ENCODE results near the gene LCE1A. TPM values are rescaled to one million over a fixed set of nuclear protein-coding genes. Genes with fewer than 3 reads are reported as not detected.

Gene LCE1A
- total and polyA plus RNA-seq, 7 donors: not detected

DNA sequence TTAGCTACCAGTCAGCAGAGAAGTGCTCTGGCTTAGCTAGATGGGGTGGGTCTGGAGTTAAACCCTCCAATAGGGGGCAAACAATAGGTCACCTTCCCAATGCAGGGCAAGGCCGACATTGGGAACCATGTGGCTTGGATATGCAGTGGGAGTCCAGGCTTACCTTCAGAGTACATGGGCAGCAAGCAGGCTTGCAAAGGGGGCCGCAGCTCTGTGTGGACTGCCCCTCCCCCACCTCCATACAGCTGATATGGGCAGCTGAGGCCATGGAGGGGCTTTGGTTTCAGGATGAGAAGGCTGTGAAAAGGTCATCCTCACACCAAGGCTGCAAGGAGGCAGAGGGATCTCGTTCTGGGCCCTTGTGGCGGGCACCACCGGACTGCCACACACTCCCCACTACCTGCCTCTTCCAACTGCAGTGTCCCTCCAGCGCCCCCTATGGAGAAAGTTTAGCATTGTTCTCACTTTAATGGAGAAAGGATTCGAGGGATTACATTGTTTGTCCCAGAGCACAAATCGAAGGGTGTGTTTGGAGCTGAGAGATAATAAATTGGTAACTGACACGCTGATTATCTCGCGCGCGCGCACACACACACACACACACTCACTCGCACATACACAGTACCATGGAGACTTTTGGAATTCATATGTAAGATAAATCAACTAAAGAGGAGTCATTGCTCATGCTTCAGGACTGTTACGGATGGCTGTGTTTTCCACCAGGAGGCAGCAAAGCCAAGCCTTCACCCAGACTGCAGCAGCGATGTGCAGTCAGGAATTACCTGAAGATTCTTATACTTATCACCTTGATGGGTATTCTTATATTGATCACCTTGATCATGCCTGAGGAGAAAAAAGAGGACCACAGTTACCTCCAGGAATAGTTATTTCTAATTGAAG is 43.8 kb downstream of the LCE1A start:
- no peak for DNase-seq
- WGBS, 2 donors: 50 to 52% methylated on average over 17 of the region's 17 CpGs
- Histone ChIP-seq H3K9me3 (no peaks in the 10 kb centered on the region), H3K4me3 (no peak overlapping the region), H3K27ac (no peak overlapping the region), H3K36me3 (no peaks in the 10 kb centered on the region), H3K4me1 (no peaks in the 10 kb centered on the region), H3K27me3 (no peaks in the 10 kb centered on the region)
- TF ChIP-seq POLR2A (IDR thresholded peaks at IDR 0.05) (no peak), EP300 (IDR thresholded peaks at IDR 0.05) (no peak), POLR2AphosphoS5 (IDR thresholded peaks at IDR 0.05) (no peak)
- TF ChIP-seq, protein P1, sequence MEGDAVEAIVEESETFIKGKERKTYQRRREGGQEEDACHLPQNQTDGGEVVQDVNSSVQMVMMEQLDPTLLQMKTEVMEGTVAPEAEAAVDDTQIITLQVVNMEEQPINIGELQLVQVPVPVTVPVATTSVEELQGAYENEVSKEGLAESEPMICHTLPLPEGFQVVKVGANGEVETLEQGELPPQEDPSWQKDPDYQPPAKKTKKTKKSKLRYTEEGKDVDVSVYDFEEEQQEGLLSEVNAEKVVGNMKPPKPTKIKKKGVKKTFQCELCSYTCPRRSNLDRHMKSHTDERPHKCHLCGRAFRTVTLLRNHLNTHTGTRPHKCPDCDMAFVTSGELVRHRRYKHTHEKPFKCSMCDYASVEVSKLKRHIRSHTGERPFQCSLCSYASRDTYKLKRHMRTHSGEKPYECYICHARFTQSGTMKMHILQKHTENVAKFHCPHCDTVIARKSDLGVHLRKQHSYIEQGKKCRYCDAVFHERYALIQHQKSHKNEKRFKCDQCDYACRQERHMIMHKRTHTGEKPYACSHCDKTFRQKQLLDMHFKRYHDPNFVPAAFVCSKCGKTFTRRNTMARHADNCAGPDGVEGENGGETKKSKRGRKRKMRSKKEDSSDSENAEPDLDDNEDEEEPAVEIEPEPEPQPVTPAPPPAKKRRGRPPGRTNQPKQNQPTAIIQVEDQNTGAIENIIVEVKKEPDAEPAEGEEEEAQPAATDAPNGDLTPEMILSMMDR (IDR thresholded peaks at IDR 0.05): no peak
- intact Hi-C loops (cut with DNase I): loop anchor here (5.0 kb wide), 1 partner anchor 351 kb away; no protein-coding TSS in a partner anchor

DNA sequence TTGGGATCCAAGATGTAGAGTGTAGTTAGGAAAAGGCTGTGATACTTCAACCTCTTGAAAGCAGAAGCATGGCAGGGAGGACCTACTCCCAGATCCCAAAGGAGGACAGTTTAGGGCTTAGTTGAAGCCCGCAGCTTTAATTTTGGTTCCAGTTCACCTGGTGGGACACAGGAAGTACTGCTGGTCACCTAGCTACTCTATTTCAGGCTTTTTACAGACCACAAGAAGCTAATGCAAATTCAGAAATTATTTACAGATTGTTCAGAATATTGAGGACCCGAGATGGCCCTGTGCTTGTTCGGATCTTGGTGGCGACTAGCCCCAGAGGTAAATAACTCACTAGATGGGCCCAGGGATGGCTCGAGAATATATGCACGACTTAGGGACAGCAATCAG is 44.5 kb downstream of the LCE1A start:
- Histone ChIP-seq H3K9me3 (no peaks in the 10 kb centered on the region), H3K4me1 (no peaks in the 10 kb centered on the region), H3K27me3 (no peaks in the 10 kb centered on the region), H3K27ac (no peak overlapping the region), H3K36me3 (no peaks in the 10 kb centered on the region), H3K4me3 (no peak overlapping the region)
- intact Hi-C loops (cut with DNase I): loop anchor here (5.0 kb wide), 1 partner anchor 351 kb away; no protein-coding TSS in a partner anchor
- no peak for DNase-seq
- TF ChIP-seq, protein P1 (IDR thresholded peaks at IDR 0.05): no peak
- TF ChIP-seq POLR2A (IDR thresholded peaks at IDR 0.05): no peak
- TF ChIP-seq POLR2AphosphoS5 (IDR thresholded peaks at IDR 0.05): no peak
- no peak for TF ChIP-seq EP300 (IDR thresholded peaks at IDR 0.05)
- WGBS, 2 donors: 86 to 87% methylated on average over 6 of the region's 6 CpGs

DNA sequence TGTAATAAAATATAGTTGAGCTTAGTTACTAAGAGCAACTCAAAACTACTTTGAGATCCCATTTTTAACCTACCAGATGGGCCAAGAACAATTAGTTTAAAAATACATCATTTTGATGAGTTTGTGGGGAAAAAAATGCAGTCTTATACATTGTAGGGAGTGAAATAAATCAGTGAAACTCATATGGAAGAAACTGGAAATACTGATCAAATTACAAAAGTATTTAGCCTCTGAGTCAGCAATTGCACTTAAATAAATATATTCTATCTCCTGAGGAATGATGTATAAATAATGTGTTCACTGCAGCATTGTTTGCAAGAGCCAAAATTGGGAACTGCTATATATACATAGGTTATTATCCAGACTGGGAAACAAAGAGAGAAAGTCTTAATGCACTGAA is 46.2 kb downstream of the LCE1A start:
- TF ChIP-seq POLR2A (IDR thresholded peaks at IDR 0.05) (no peak), POLR2AphosphoS5 (IDR thresholded peaks at IDR 0.05) (no peak), EP300 (IDR thresholded peaks at IDR 0.05) (no peak)
- TF ChIP-seq, protein P1 (IDR thresholded peaks at IDR 0.05): no peak
- no peaks in the 10 kb centered on the region for H3K36me3 ChIP-seq
- no peak overlapping the region for H3K27ac ChIP-seq
- H3K27me3 ChIP-seq: no peaks in the 10 kb centered on the region
- DNase-seq: no peak
- H3K4me1 ChIP-seq: no peaks in the 10 kb centered on the region
- no peaks in the 10 kb centered on the region for H3K9me3 ChIP-seq
- no peak overlapping the region for H3K4me3 ChIP-seq
- intact Hi-C loops (cut with DNase I): loop anchor here (5.0 kb wide), 1 partner anchor 349 kb away; no protein-coding TSS in a partner anchor

DNA sequence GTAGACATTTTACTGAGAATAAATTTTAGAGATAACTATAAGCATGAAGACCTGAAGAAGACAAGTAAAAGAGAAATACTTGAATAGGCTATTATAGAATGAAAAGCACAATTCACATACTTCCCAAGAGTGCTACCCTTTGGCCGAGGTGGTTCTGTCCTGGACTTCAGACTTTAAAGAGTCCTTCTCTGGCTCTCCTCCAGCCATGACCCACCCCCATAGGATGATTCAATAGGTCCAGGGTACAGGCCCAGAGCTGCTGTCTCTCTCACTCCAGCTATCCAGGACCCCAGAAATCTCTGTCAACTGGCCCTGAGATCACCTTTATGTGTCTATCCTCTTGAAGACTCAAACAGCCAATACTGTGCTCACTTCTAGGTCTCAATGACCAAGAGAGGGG is 49.6 kb downstream of the LCE1A start:
- Histone ChIP-seq H3K36me3 (no peaks in the 10 kb centered on the region), H3K4me1 (no peaks in the 10 kb centered on the region), H3K9me3 (no peaks in the 10 kb centered on the region), H3K27ac (no peak overlapping the region), H3K27me3 (no peaks in the 10 kb centered on the region), H3K4me3 (no peak overlapping the region)
- TF ChIP-seq, protein P1 (IDR thresholded peaks at IDR 0.05): no peak
- TF ChIP-seq EP300 (IDR thresholded peaks at IDR 0.05) (no peak), POLR2AphosphoS5 (IDR thresholded peaks at IDR 0.05) (no peak), POLR2A (IDR thresholded peaks at IDR 0.05) (no peak)
- intact Hi-C loops (cut with DNase I): no loop called here
- DNase-seq: no peak
- 35 to 80% methylated on average over 1 of the region's 1 CpG for WGBS, 2 donors

Other genes starting within 250 kb of the LCE1A start
- not detected for gene LCE3D, start 247.0 kb upstream of the LCE1A start, total RNA-seq
- gene LCE3D, start 247.0 kb upstream of the LCE1A start, polyA plus RNA-seq: not detected
- not detected for gene LCE3C, start 227.2 kb upstream of the LCE1A start, total RNA-seq
- gene LCE3C, start 227.2 kb upstream of the LCE1A start, polyA plus RNA-seq: not detected
- gene LCE3B, start 213.7 kb upstream of the LCE1A start, total RNA-seq: not detected
- gene LCE3B, start 213.7 kb upstream of the LCE1A start, polyA plus RNA-seq: not detected
- not detected for gene LCE3A, start 204.4 kb upstream of the LCE1A start, total RNA-seq
- not detected for gene LCE3A, start 204.4 kb upstream of the LCE1A start, polyA plus RNA-seq
- not detected for gene LCE2D, start 164.1 kb upstream of the LCE1A start, total RNA-seq
- not detected for gene LCE2D, start 164.1 kb upstream of the LCE1A start, polyA plus RNA-seq
- not detected for gene LCE2C, start 152.2 kb upstream of the LCE1A start, total RNA-seq
- gene LCE2C, start 152.2 kb upstream of the LCE1A start, polyA plus RNA-seq: not detected
- not detected for gene LCE2B, start 141.3 kb upstream of the LCE1A start, total RNA-seq
- not detected for gene LCE2B, start 141.3 kb upstream of the LCE1A start, polyA plus RNA-seq
- not detected for gene LCE2A, start 129.1 kb upstream of the LCE1A start, total RNA-seq
- gene LCE2A, start 129.1 kb upstream of the LCE1A start, polyA plus RNA-seq: not detected
- not detected for gene LCE4A, start 119.3 kb upstream of the LCE1A start, total RNA-seq
- gene LCE4A, start 119.3 kb upstream of the LCE1A start, polyA plus RNA-seq: not detected
- not detected for gene KPRP, start 69.4 kb upstream of the LCE1A start, total RNA-seq
- not detected for gene KPRP, start 69.4 kb upstream of the LCE1A start, polyA plus RNA-seq
- gene LCE1F, start 52.3 kb upstream of the LCE1A start, total RNA-seq: not detected
- not detected for gene LCE1F, start 52.3 kb upstream of the LCE1A start, polyA plus RNA-seq
- gene LCE1E, start 41.2 kb upstream of the LCE1A start, total RNA-seq: not detected
- not detected for gene LCE1E, start 41.2 kb upstream of the LCE1A start, polyA plus RNA-seq
- gene LCE1D, start 30.8 kb upstream of the LCE1A start, total RNA-seq: not detected
- gene LCE1D, start 30.8 kb upstream of the LCE1A start, polyA plus RNA-seq: not detected
- not detected for gene LCE1C, start 20.8 kb upstream of the LCE1A start, total RNA-seq
- not detected for gene LCE1C, start 20.8 kb upstream of the LCE1A start, polyA plus RNA-seq
- gene LCE1B, start 15.5 kb upstream of the LCE1A start, total RNA-seq: not detected
- not detected for gene LCE1B, start 15.5 kb upstream of the LCE1A start, polyA plus RNA-seq
- gene LCE6A, start 15.4 kb downstream of the LCE1A start, total RNA-seq: not detected
- gene LCE6A, start 15.4 kb downstream of the LCE1A start, polyA plus RNA-seq: 1 to 10 TPM in 1 of 3 donors, not detected in 2; 2.4 TPM
- gene LCE7A, start 32.5 kb downstream of the LCE1A start, total RNA-seq: not detected
- gene LCE7A, start 32.5 kb downstream of the LCE1A start, polyA plus RNA-seq: not detected
- gene SMCP, start 50.8 kb downstream of the LCE1A start, total RNA-seq: not detected
- gene SMCP, start 50.8 kb downstream of the LCE1A start, polyA plus RNA-seq: not detected
- not detected for gene IVL, start 81.1 kb downstream of the LCE1A start, total RNA-seq
- 1 to 10 TPM in 1 of 3 donors, under 1 TPM in 1, not detected in 1; 0.03 to 1.2 TPM for gene IVL, start 81.1 kb downstream of the LCE1A start, polyA plus RNA-seq
- gene SPRR5, start 119.7 kb downstream of the LCE1A start, total RNA-seq: not detected
- gene SPRR5, start 119.7 kb downstream of the LCE1A start, polyA plus RNA-seq: not detected
- not detected for gene SPRR4, start 143.2 kb downstream of the LCE1A start, total RNA-seq
- gene SPRR4, start 143.2 kb downstream of the LCE1A start, polyA plus RNA-seq: not detected
- gene SPRR1A, start 156.6 kb downstream of the LCE1A start, total RNA-seq: not detected
- gene SPRR1A, start 156.6 kb downstream of the LCE1A start, polyA plus RNA-seq: not detected
- gene SPRR3, start 174.3 kb downstream of the LCE1A start, total RNA-seq: not detected
- gene SPRR3, start 174.3 kb downstream of the LCE1A start, polyA plus RNA-seq: 10 to 100 TPM in 1 of 3 donors, 1 to 10 TPM in 1, not detected in 1; 2.1 to 13.2 TPM
- gene SPRR1B, start 203.7 kb downstream of the LCE1A start, total RNA-seq: not detected
- gene SPRR1B, start 203.7 kb downstream of the LCE1A start, polyA plus RNA-seq: 1 to 10 TPM in 1 of 3 donors, under 1 TPM in 1, not detected in 1; 0.19 to 3.0 TPM
- gene SPRR2D, start 213.6 kb downstream of the LCE1A start, total RNA-seq: not detected
- under 1 TPM in 1 of 3 donors, not detected in 2; 0.29 TPM for gene SPRR2D, start 213.6 kb downstream of the LCE1A start, polyA plus RNA-seq
- not detected for gene SPRR2A, start 230.0 kb downstream of the LCE1A start, total RNA-seq
- gene SPRR2A, start 230.0 kb downstream of the LCE1A start, polyA plus RNA-seq: 1 to 10 TPM in 1 of 3 donors, under 1 TPM in 1, not detected in 1; 0.42 to 2.4 TPM
- gene SPRR2B, start 244.1 kb downstream of the LCE1A start, total RNA-seq: not detected
- not detected for gene SPRR2B, start 244.1 kb downstream of the LCE1A start, polyA plus RNA-seq

Measured in sigmoid colon (tissue), 7 donors.